ENCODE measurements around the gene OR52I2.

OR52I2 gene

GRCh38 chr11:4543561-4543960 is 38.0 kb upstream of the OR52I2 start:
- TF ChIP-seq, protein P1, sequence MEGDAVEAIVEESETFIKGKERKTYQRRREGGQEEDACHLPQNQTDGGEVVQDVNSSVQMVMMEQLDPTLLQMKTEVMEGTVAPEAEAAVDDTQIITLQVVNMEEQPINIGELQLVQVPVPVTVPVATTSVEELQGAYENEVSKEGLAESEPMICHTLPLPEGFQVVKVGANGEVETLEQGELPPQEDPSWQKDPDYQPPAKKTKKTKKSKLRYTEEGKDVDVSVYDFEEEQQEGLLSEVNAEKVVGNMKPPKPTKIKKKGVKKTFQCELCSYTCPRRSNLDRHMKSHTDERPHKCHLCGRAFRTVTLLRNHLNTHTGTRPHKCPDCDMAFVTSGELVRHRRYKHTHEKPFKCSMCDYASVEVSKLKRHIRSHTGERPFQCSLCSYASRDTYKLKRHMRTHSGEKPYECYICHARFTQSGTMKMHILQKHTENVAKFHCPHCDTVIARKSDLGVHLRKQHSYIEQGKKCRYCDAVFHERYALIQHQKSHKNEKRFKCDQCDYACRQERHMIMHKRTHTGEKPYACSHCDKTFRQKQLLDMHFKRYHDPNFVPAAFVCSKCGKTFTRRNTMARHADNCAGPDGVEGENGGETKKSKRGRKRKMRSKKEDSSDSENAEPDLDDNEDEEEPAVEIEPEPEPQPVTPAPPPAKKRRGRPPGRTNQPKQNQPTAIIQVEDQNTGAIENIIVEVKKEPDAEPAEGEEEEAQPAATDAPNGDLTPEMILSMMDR (conservative IDR thresholded peaks at IDR 0.05; ENCODE audit: low read length), result no peak
- no peak for TF ChIP-seq EZH2phosphoT487 (IDR thresholded peaks at IDR 0.05; ENCODE audit: borderline replicate concordance)
- Histone ChIP-seq H3K79me2 (ENCODE audit: insufficient read depth, low read length) (no peaks in the 10 kb centered on the region), H3F3A (ENCODE audit: low read depth) (no peaks in the 10 kb centered on the region)

GRCh38 chr11:4544891-4545290 is 36.7 kb upstream of the OR52I2 start, which contains the start of gene OR52M1:
Gene OR52M1 (plus strand): TSS chr11:4545191. CDS start chr11:4545191, 0 bp downstream.
- no peaks in the 10 kb centered on the region for H3K36me3 ChIP-seq (ENCODE audit: insufficient read depth, low read length)
- no peaks in the 10 kb centered on the region for H3K27me3 ChIP-seq (ENCODE audit: insufficient read depth, low read length, poor library complexity, severe bottlenecking)
- H3K9me3 ChIP-seq (ENCODE audit: insufficient read depth, low read depth, low read length), result no peaks in the 10 kb centered on the region
- H3K79me2 ChIP-seq (ENCODE audit: insufficient read depth, low read length), result no peaks in the 10 kb centered on the region
- no peak within 1 kb of the TSS for H3K4me3 ChIP-seq (ENCODE audit: low read length, poor library complexity, severe bottlenecking)
- H3K9me2 ChIP-seq (replicated peaks; ENCODE audit: low read depth, low read length), result no peaks in the 10 kb centered on the region
- no peak within 1 kb of the TSS for H2AFZ ChIP-seq (ENCODE audit: low read length)
- no peaks in the 10 kb centered on the region for H3F3A ChIP-seq (ENCODE audit: low read depth)
- H4K20me1 ChIP-seq (ENCODE audit: insufficient read depth, low read length, poor library complexity, severe bottlenecking), result no peaks in the 10 kb centered on the region
- no peaks in the 10 kb centered on the region for H3K4me1 ChIP-seq (ENCODE audit: insufficient read depth, low read length, poor library complexity, severe bottlenecking)
- no peak within 1 kb of the TSS for H3K9ac ChIP-seq (ENCODE audit: low read depth, low read length, poor library complexity, severe bottlenecking)
- TF ChIP-seq EZH2phosphoT487 (IDR thresholded peaks at IDR 0.05; ENCODE audit: borderline replicate concordance), result no peak
- TF ChIP-seq, protein P1 (conservative IDR thresholded peaks at IDR 0.05; ENCODE audit: low read length), result no peak
- H3K4me2 ChIP-seq (ENCODE audit: low read depth, low read length, poor library complexity, severe bottlenecking), result no peak within 1 kb of the TSS

More at GRCh38 chr11:4543561-4543960, 38.0 kb upstream of the OR52I2 start:
- no peak overlapping the region for H3K4me3 ChIP-seq (ENCODE audit: low read length, poor library complexity, severe bottlenecking)
- H3K9me2 ChIP-seq (replicated peaks; ENCODE audit: low read depth, low read length), result no peaks in the 10 kb centered on the region
- no peaks in the 10 kb centered on the region for H3K36me3 ChIP-seq (ENCODE audit: insufficient read depth, low read length)
- H3K9me3 ChIP-seq (ENCODE audit: insufficient read depth, low read depth, low read length), result no peaks in the 10 kb centered on the region
- no peak overlapping the region for H3K9ac ChIP-seq (ENCODE audit: low read depth, low read length, poor library complexity, severe bottlenecking)
- no peaks in the 10 kb centered on the region for H3K27me3 ChIP-seq (ENCODE audit: insufficient read depth, low read length, poor library complexity, severe bottlenecking)
- no peak overlapping the region for H3K4me2 ChIP-seq (ENCODE audit: low read depth, low read length, poor library complexity, severe bottlenecking)
- no peaks in the 10 kb centered on the region for H3K4me1 ChIP-seq (ENCODE audit: insufficient read depth, low read length, poor library complexity, severe bottlenecking)
- no peak overlapping the region for H2AFZ ChIP-seq (ENCODE audit: low read length)
- H4K20me1 ChIP-seq (ENCODE audit: insufficient read depth, low read length, poor library complexity, severe bottlenecking), result no peaks in the 10 kb centered on the region

DNA sequence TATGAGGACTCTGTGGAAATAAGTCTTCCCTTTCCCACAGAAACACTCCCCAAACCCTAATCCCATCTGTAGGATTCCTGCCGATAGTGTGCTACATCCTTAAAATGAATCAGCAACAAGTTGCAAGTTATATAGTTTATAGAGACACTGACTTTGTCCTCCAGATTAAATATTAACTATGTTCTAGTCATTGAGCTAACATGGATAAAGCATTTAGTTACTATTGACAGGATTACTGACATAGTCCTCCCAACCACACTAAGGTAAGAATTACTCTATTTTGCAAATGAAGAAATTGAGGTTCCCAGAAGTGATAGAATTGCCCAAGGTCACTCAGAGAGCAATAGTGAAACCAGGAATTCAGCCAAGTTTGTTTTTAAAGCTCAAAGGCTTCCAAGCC is 34.7 kb upstream of the OR52I2 start:
- Histone ChIP-seq H4K20me1 (ENCODE audit: insufficient read depth, low read length, poor library complexity, severe bottlenecking) (no peaks in the 10 kb centered on the region), H3K79me2 (ENCODE audit: insufficient read depth, low read length) (no peaks in the 10 kb centered on the region), H3K9ac (ENCODE audit: low read depth, low read length, poor library complexity, severe bottlenecking) (no peak overlapping the region)

More for the DNA sequence above, 34.7 kb upstream of the OR52I2 start:
- H3K4me1 ChIP-seq (ENCODE audit: insufficient read depth, low read length, poor library complexity, severe bottlenecking), result no peaks in the 10 kb centered on the region
- H3K27me3 ChIP-seq (ENCODE audit: insufficient read depth, low read length, poor library complexity, severe bottlenecking), result no peaks in the 10 kb centered on the region
- H3K4me3 ChIP-seq (ENCODE audit: low read length, poor library complexity, severe bottlenecking), result no peak overlapping the region
- no peaks in the 10 kb centered on the region for H3F3A ChIP-seq (ENCODE audit: low read depth)
- H3K9me3 ChIP-seq (ENCODE audit: insufficient read depth, low read depth, low read length), result no peaks in the 10 kb centered on the region
- H3K36me3 ChIP-seq (ENCODE audit: insufficient read depth, low read length), result no peaks in the 10 kb centered on the region
- no peaks in the 10 kb centered on the region for H3K9me2 ChIP-seq (replicated peaks; ENCODE audit: low read depth, low read length)
- H2AFZ ChIP-seq (ENCODE audit: low read length), result no peak overlapping the region
- no peak overlapping the region for H3K4me2 ChIP-seq (ENCODE audit: low read depth, low read length, poor library complexity, severe bottlenecking)
- TF ChIP-seq, protein P1 (conservative IDR thresholded peaks at IDR 0.05; ENCODE audit: low read length), result no peak
- no peak for TF ChIP-seq EZH2phosphoT487 (IDR thresholded peaks at IDR 0.05; ENCODE audit: borderline replicate concordance)

Measured in Loucy (cell line).